ENCODE results near the gene SLC6A3. TPM values are rescaled to one million over a fixed set of nuclear protein-coding genes. Genes with fewer than 3 reads are reported as not detected.

Gene SLC6A3
- total and polyA plus RNA-seq, 9 of the 15 experiments (the other 6 are each of a cell fraction or from before 2014, with no cell fraction given), result not detected

GRCh38 chr5:1441166-1441865, 3.9 kb downstream of the SLC6A3 start:
- Histone ChIP-seq H3K79me2 (ENCODE audit: control insufficient read depth, insufficient read depth, low read length) (no peaks in the 10 kb centered on the region), H3K9me1 (ENCODE audit: control insufficient read depth, insufficient read depth, low read length) (no peaks in the 10 kb centered on the region), H3K4me1 (replicated peaks in 1 of 2; ENCODE audit: control insufficient read depth in 2 of 2, insufficient read depth in 2 of 2, low read length in 2 of 2) (peaks cover 0 to 15% of the 10 kb centered on the region in 2 experiments; a peak in 2 of 5 replicates), H3K27me3 (ENCODE audit: control insufficient read depth in 2 of 2, insufficient read depth in 2 of 2, low read length in 2 of 2) (peaks cover 49 to 77% of the 10 kb centered on the region in 2 experiments), H3K9ac (ENCODE audit: insufficient read depth in 1 of 2, low read depth in 2 of 2, low read length in 2 of 2) (no peak overlapping the region), H3K36me3 (ENCODE audit: control insufficient read depth, insufficient read depth, low read length) (no peaks in the 10 kb centered on the region), H3K27ac (ENCODE audit: extremely low read depth, low read depth, low read length) (no peak overlapping the region), H4K20me1 (replicated peaks; ENCODE audit: control insufficient read depth, insufficient read depth, low read length) (no peaks in the 10 kb centered on the region), H3K4me2 (ENCODE audit: insufficient read depth, low read length) (no peak overlapping the region), H3K4me3 (no peak overlapping the region), H2AFZ (ENCODE audit: low read depth, low read length) (no peak overlapping the region), H3K9me3 (replicated peaks; ENCODE audit: control insufficient read depth, insufficient read depth, low read depth, low read length) (no peaks in the 10 kb centered on the region)
- WGBS (ENCODE audit: insufficient coverage, low coverage, missing lambda C conversion rate), result 12% methylated on average over 24 of the region's 24 CpGs
- ChIA-PET CTCF (ENCODE audit: low intra/inter-chr PET ratio) (no interaction called here), POLR2A (interaction anchor here (0.6 to 1.4 kb wide), 2 partner anchors 8 to 95 kb away, joined by 3 read pairs; no protein-coding TSS in a partner anchor)
- DNase-seq (ENCODE audit: extremely low read depth in 1 of 4, low spot score in 3 of 4) (no peak), FAIRE-seq (no peak), ATAC-seq (no peak)
- intact Hi-C loops (cut with micrococcal nuclease) (no loop called here), in situ Hi-C loops (cut with MboI) (no loop called here)
- no TSS peak for BruUV-seq (replicated peaks)
- no peak for TF ChIP-seq TAL1 (IDR thresholded peaks at IDR 0.05)
- TF ChIP-seq SIN3A (IDR thresholded peaks at IDR 0.05; ENCODE audit: borderline replicate concordance in 2 of 2, control insufficient read depth in 1 of 2, low read depth in 2 of 2, low read length in 2 of 2), result no peak
- no peak for TF ChIP-seq GTF2E2 (tag; IDR thresholded peaks at IDR 0.05)
- TF ChIP-seq GABPB2 (CRISPR knock-in tag; conservative IDR thresholded peaks at IDR 0.05), result no peak
- no peak for TF ChIP-seq ZNF232 (CRISPR knock-in tag; IDR thresholded peaks at IDR 0.05)
- TF ChIP-seq ZNF217 (CRISPR knock-in tag; IDR thresholded peaks at IDR 0.05), result no peak
- no peak for TF ChIP-seq POLR2AphosphoS2 (IDR thresholded peaks at IDR 0.05; ENCODE audit: low read length)
- TF ChIP-seq HMG20A (CRISPR knock-in tag; conservative IDR thresholded peaks at IDR 0.05), result no peak
- no peak for TF ChIP-seq CC2D1A (IDR thresholded peaks at IDR 0.05)
- TF ChIP-seq CGGBP1 (CRISPR knock-in tag; IDR thresholded peaks at IDR 0.05), result no peak
- TF ChIP-seq PCBP1 (IDR thresholded peaks at IDR 0.05; ENCODE audit: low read depth, low read length, poor library complexity, severe bottlenecking), result no peak
